ENCODE measurements around the gene POLR3GL.

POLR3GL gene

GRCh38 chr1:145993618-145994390 is 29.3 kb downstream of the POLR3GL start:
- DNase-seq, result no peak

GRCh38 chr1:145994391-145995120 is 30.1 kb downstream of the POLR3GL start:
- DNase-seq, result peak; percentile 48 to 63

- no peak for DNase-seq
Observed at GRCh38 chr1:145995148-145995881, 30.8 kb downstream of the POLR3GL start.

GRCh38 chr1:145995964-145996432 is 31.5 kb downstream of the POLR3GL start:
- no peak for DNase-seq

- DNase-seq, result peak; percentile 93 to 94
Observed at GRCh38 chr1:145996433-145997015, 32.0 kb downstream of the POLR3GL start, which contains the start of gene TXNIP. TSS of gene TXNIP (minus strand) at chr1:145996579. CDS start at chr1:145996266, 313 bp downstream.

GRCh38 chr1:145997016-145997717 is 32.7 kb downstream of the POLR3GL start:
- DNase-seq, result peak; percentile 53 to 55

- DNase-seq, result no peak
Observed at GRCh38 chr1:145997718-145998023, 33.2 kb downstream of the POLR3GL start.

GRCh38 chr1:145999321-146000024 is 35.0 kb downstream of the POLR3GL start:
- DNase-seq, result no peak

- DNase-seq, result no peak
Observed at GRCh38 chr1:146001709-146002108, 37.2 kb downstream of the POLR3GL start.

GRCh38 chr1:146007489-146008133 is 43.1 kb downstream of the POLR3GL start:
- no peak for DNase-seq

- DNase-seq, result no peak
Observed at GRCh38 chr1:146010126-146010738, 45.7 kb downstream of the POLR3GL start.

GRCh38 chr1:146012703-146013558 is 48.4 kb downstream of the POLR3GL start:
- DNase-seq, result peak in 1 of 2 experiments; percentile 52

- no peak for DNase-seq
Observed at GRCh38 chr1:146013559-146013922, 49.1 kb downstream of the POLR3GL start.

GRCh38 chr1:146016891-146017290 is 52.4 kb downstream of the POLR3GL start:
- no peak for DNase-seq

GRCh38 chr1:146019231-146020057 is 55.0 kb downstream of the POLR3GL start:
- DNase-seq, result no peak

GRCh38 chr1:146020058-146021049 is 55.9 kb downstream of the POLR3GL start:
- DNase-seq, result no peak

- DNase-seq, result no peak
Observed at GRCh38 chr1:146021050-146021445, 56.6 kb downstream of the POLR3GL start.

All from activated CD4-positive, alpha-beta T cell treated with anti-CD3 and anti-CD28 coated beads, Interleukin-2, amount 50 U/mL, for 48 hours (primary cell).